H1 (cell line): ENCODE results near the gene PARD3. TPM values are rescaled to one million over a fixed set of nuclear protein-coding genes. Genes with fewer than 3 reads are reported as not detected.

Experiments used
- CTCF ChIA-PET: fragments of 300-600 bp; sonication (Branson Sonifier 250); formaldehyde crosslinking; loops from one replicate; lab custom pipeline; 2021; ENCODE audit not compliant: partially characterized antibody; lab: Charles Lee
- POLR2A ChIA-PET: fragments of 300-600 bp; sonication (Branson Sonifier 250); formaldehyde crosslinking; loops from one replicate; lab custom pipeline; 2021; ENCODE audit warnings: inconsistent platforms; ENCODE audit not compliant: partially characterized antibody; lab: Charles Lee
- DNase-seq, 2 experiments: peaks; one replicate each; pipeline versions ENCODE4 v3.0.0 to v3.0.0-alpha.2; 2010 to 2022; ENCODE audit warnings: low spot score in 2 of 2, low read depth in 1 of 2, mixed read lengths in 1 of 2
- FAIRE-seq: peaks from 2 replicates; lab custom pipeline; 2011; peaks lifted over from hg19 to GRCh38; lab: Jason Lieb, UNC
- H2AFZ ChIP-seq: 2 replicates; pipeline ENCODE4 v1.8.1; 2012; ENCODE audit warnings: low read length, inconsistent platforms
- H2AK5ac ChIP-seq: 2 replicates; pipeline ENCODE4 v1.6.1; 2013; ENCODE audit warnings: low read depth, low read length
- H2BK120ac ChIP-seq: replicated peaks from 2 replicates; pipeline ENCODE3; 2013; ENCODE audit warnings: low read depth, low read length, inconsistent platforms
- H2BK12ac ChIP-seq: 2 replicates; pipeline ENCODE4 v1.6.1; 2013; ENCODE audit warnings: low read depth, low read length
- H2BK15ac ChIP-seq: 2 replicates; pipeline ENCODE4 v1.6.1; 2013; ENCODE audit warnings: low read length
- H2BK20ac ChIP-seq: 2 replicates; pipeline ENCODE4 v1.6.1; 2013; ENCODE audit warnings: low read length
- H2BK5ac ChIP-seq: 2 replicates; pipeline ENCODE4 v1.6.1; 2013; ENCODE audit warnings: low read depth, low read length
- H3K14ac ChIP-seq: 2 replicates; pipeline ENCODE4 v1.6.1; 2013; ENCODE audit warnings: inconsistent platforms; ENCODE audit not compliant: insufficient read length
- H3K18ac ChIP-seq: 2 replicates; pipeline ENCODE4 v1.6.1; 2013; ENCODE audit warnings: low read length; ENCODE audit errors: extremely low read depth
- H3K23ac ChIP-seq: 2 replicates; pipeline ENCODE4 v1.6.1; 2013; ENCODE audit warnings: inconsistent platforms; ENCODE audit not compliant: insufficient read length
- H3K23me2 ChIP-seq: 2 replicates; pipeline ENCODE4 v1.6.1; 2013; ENCODE audit warnings: low read depth, low read length
- H3K27ac ChIP-seq: 2 replicates; pipeline ENCODE4 v1.6.1; 2011; ENCODE audit warnings: low read depth, low read length, inconsistent platforms
- H3K27me3 ChIP-seq, 4 experiments: replicated peaks in 1 of 4; 1 replicate in 1 of 4; 2 replicates in 3 of 4; pipeline versions ENCODE4 v1.6.1 to v1.8.1; 2011 to 2013; ENCODE audit warnings: low read length in 3 of 4, mild to moderate bottlenecking in 3 of 4, inconsistent platforms in 2 of 4, mixed read lengths in 2 of 4, moderate library complexity in 1 of 4; ENCODE audit not compliant: control insufficient read depth in 3 of 4, insufficient read depth in 3 of 4; ENCODE audit errors: extremely low read depth in 1 of 4
- H3K36me3 ChIP-seq, 4 experiments: 2 replicates each; pipeline versions ENCODE4 v1.6.1 to v1.8.1; 2011 to 2013; ENCODE audit warnings: mild to moderate bottlenecking in 4 of 4, low read length in 3 of 4, moderate library complexity in 2 of 4, control low read depth in 1 of 4, inconsistent platforms in 1 of 4; ENCODE audit not compliant: insufficient read depth in 4 of 4, control insufficient read depth in 2 of 4
- H3K4ac ChIP-seq: replicated peaks from 2 replicates; pipeline ENCODE3; 2013; ENCODE audit warnings: low read length, low read depth, mixed read lengths, inconsistent platforms; ENCODE audit not compliant: insufficient read length
- H3K4me1 ChIP-seq, 4 experiments: replicated peaks in 1 of 4; 1 replicate in 1 of 4; 2 replicates in 3 of 4; pipeline versions ENCODE4 v1.6.1 to v1.8.1; 2011 to 2013; ENCODE audit warnings: low read length in 3 of 4, inconsistent platforms in 2 of 4, mixed read lengths in 1 of 4; ENCODE audit not compliant: insufficient read depth in 4 of 4, control insufficient read depth in 3 of 4
- H3K4me2 ChIP-seq, 2 experiments: 2 replicates each; pipeline versions ENCODE4 v1.6.1 to v1.8.1; 2011 to 2013; ENCODE audit warnings: low read depth in 2 of 2, low read length in 2 of 2, control low read depth in 1 of 2, inconsistent platforms in 1 of 2, mild to moderate bottlenecking in 1 of 2; ENCODE audit not compliant: insufficient read depth in 1 of 2
- H3K4me3 ChIP-seq, 4 experiments: fragments of 200-600, 300-600 bp in 1 of 4; sonication (generic), shearing (Covaris generic), sonication (Bioruptor Twin) in 1 of 4; 2 replicates each; pipeline versions ENCODE4 v1.5.1 to v1.8.1; 2011 to 2016; ENCODE audit warnings: low read length in 4 of 4, low read depth in 3 of 4, control low read depth in 2 of 4, inconsistent platforms in 2 of 4, mild to moderate bottlenecking in 2 of 4, mixed read lengths in 1 of 4, moderate library complexity in 1 of 4; ENCODE audit not compliant: insufficient read depth in 2 of 4; ENCODE audit errors: extremely low read depth in 1 of 4
- H3K56ac ChIP-seq: replicated peaks from 2 replicates; pipeline ENCODE3; 2013; ENCODE audit warnings: low read depth, mild to moderate bottlenecking, mixed read lengths, low read length, inconsistent platforms; ENCODE audit not compliant: insufficient read length
- H3K79me1 ChIP-seq: 2 replicates; pipeline ENCODE4 v1.6.1; 2013; ENCODE audit warnings: low read depth, low read length, control low read depth
- H3K79me2 ChIP-seq, 2 experiments: 2 replicates each; pipeline versions ENCODE4 v1.6.1 to v1.8.1; 2012 to 2013; ENCODE audit warnings: low read length in 2 of 2, mild to moderate bottlenecking in 2 of 2, inconsistent platforms in 1 of 2; ENCODE audit not compliant: insufficient read depth in 2 of 2, control insufficient read depth in 1 of 2
- H3K9ac ChIP-seq, 4 experiments: replicated peaks in 1 of 4; 1 replicate in 1 of 4; 2 replicates in 3 of 4; pipeline versions ENCODE4 v1.6.1 to v1.8.1; 2011 to 2013; ENCODE audit warnings: low read depth in 3 of 4, low read length in 3 of 4, control low read depth in 2 of 4, mild to moderate bottlenecking in 2 of 4, moderate library complexity in 2 of 4, inconsistent platforms in 1 of 4; ENCODE audit errors: extremely low read depth in 1 of 4
- H3K9me3 ChIP-seq, 2 experiments: 2 replicates each; pipeline versions ENCODE4 v1.6.1 to v1.8.1; 2012 to 2013; ENCODE audit warnings: mild to moderate bottlenecking in 2 of 2, moderate library complexity in 2 of 2, control low read depth in 1 of 2, inconsistent platforms in 1 of 2, low read depth in 1 of 2, low read length in 1 of 2, mixed read lengths in 1 of 2; ENCODE audit not compliant: insufficient read depth in 2 of 2
- H4K20me1 ChIP-seq, 2 experiments: replicated peaks in 1 of 2; 2 replicates each; pipeline versions ENCODE3 to v1.8.1; 2011 to 2013; ENCODE audit warnings: inconsistent platforms in 2 of 2, low read length in 2 of 2, mild to moderate bottlenecking in 1 of 2; ENCODE audit not compliant: insufficient read depth in 2 of 2, control insufficient read depth in 1 of 2
- H4K5ac ChIP-seq: 2 replicates; pipeline ENCODE4 v1.6.1; 2013; ENCODE audit warnings: low read length, low read depth, mixed read lengths, inconsistent platforms; ENCODE audit not compliant: insufficient read length
- H4K8ac ChIP-seq: 2 replicates; pipeline ENCODE4 v1.8.0; 2013; ENCODE audit warnings: mild to moderate bottlenecking, moderate library complexity, low read length, inconsistent platforms; ENCODE audit not compliant: insufficient read depth; ENCODE audit errors: extremely low read depth
- H4K91ac ChIP-seq: replicated peaks from 2 replicates; pipeline ENCODE3; 2013; ENCODE audit warnings: low read length, mixed read lengths, inconsistent platforms; ENCODE audit not compliant: insufficient read length
- HDAC2 ChIP-seq, 2 experiments: fragments of 300-600 bp in 1 of 2; sonication (generic) in 1 of 2; IDR thresholded peaks; 2 replicates each; pipeline ENCODE4 v1.6.1; 2011 to 2012; ENCODE audit warnings: low read depth in 2 of 2, low read length in 2 of 2, mild to moderate bottlenecking in 2 of 2, moderate library complexity in 2 of 2, borderline replicate concordance in 1 of 2, inconsistent platforms in 1 of 2
- NANOG ChIP-seq: IDR thresholded peaks from 2 replicates; pipeline ENCODE4 v1.6.1; 2011; ENCODE audit warnings: low read length, low read depth, mild to moderate bottlenecking, inconsistent platforms; ENCODE audit not compliant: insufficient read depth, poor library complexity, severe bottlenecking
- RBBP5 ChIP-seq: IDR thresholded peaks from 2 replicates; pipeline ENCODE4 v1.7.1; 2012; ENCODE audit warnings: low read depth, mild to moderate bottlenecking, inconsistent platforms, low read length, moderate library complexity, borderline replicate concordance
- SIRT6 ChIP-seq: IDR thresholded peaks from one replicate; pipeline ENCODE4 v1.7.1; 2012; ENCODE audit warnings: low read length, inconsistent platforms
- WGBS, 2 experiments: shearing (Covaris generic) in 1 of 2; methylation state at CpG; one replicate each; pipeline versions ENCODE4 v1.1.6 to v1.1.7; 2013 to 2015; ENCODE audit warnings: low lambda C conversion rate in 2 of 2, mixed read lengths in 2 of 2, inconsistent platforms in 1 of 2, low coverage in 1 of 2, missing lambda C conversion rate in 1 of 2; ENCODE audit not compliant: insufficient replicate concordance in 2 of 2, insufficient coverage in 1 of 2, insufficient read length in 1 of 2; ENCODE audit errors: extremely low coverage in 1 of 2, missing lambda C conversion rate in 1 of 2; 5-methylcytosine and 5-hydroxymethylcytosine counted together
- polyA plus RNA-seq, 7 experiments: library from polyadenylated mRNA; depleted of rRNA in 3 of 7; stranded (reverse) in 5 of 7; unstranded in 2 of 7; fragments of >200 nt in 5 of 7; fragments of 200-250 nt in 2 of 7; gene quantifications; 1 replicate in 5 of 7; 2 replicates in 1 of 7; 4 replicates in 1 of 7; pipeline versions ENCODE4 v1.2.1 to v1.2.3, GENCODE V29; 2011 to 2013; ENCODE audit warnings: missing spikeins in 2 of 7, mixed read lengths in 2 of 7
- total RNA-seq: library from RNA; stranded (reverse); fragmentation: NEBNext Ultra II Directional; extraction: Animal tissue kit (Norgen Biotek cat#: 25700); gene quantifications from 2 replicates; pipeline ENCODE4 v1.2.1, GENCODE V29; 2021

The PARD3 gene
- total and polyA plus RNA-seq, 2 of the 8 experiments (the other 6 are each of a cell fraction or from before 2014, with no cell fraction given): 19.7 to 49.1 TPM

DNA sequence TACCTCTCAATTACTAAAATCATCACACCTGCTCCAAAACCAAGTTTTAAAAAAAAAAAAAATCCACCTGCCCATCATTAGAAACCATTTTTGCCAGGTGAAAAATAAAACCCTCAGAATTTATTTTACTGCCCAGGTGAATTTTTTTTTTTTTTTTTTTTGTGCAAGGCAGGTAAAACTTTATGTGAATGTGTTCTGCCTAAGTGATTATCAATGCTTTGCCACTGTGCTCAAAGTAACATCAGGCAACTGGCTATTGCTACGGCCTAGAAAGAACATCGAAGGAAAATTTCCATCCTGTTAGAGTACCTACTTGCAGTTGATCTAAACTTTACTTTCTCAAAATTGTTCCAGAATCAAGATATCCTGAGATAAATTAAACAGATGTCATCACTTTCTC, 512.1 kb downstream of the PARD3 start:
- Histone ChIP-seq H3K18ac (no peak overlapping the region), H3K27ac (no peak overlapping the region), H3K23me2 (no peaks in the 10 kb centered on the region; the same call in 1 of the 2 replicates), H4K5ac (no peak overlapping the region), H2BK20ac (no peak overlapping the region), H3K4me2 (no peak overlapping the region), H4K8ac (no peak overlapping the region), H3K36me3 (no peaks in the 10 kb centered on the region), H3K9me3 (no peaks in the 10 kb centered on the region), H2BK5ac (no peak overlapping the region), H3K56ac (no peak overlapping the region), H4K91ac (no peak overlapping the region), H3K79me1 (no peaks in the 10 kb centered on the region), H2BK15ac (no peak overlapping the region), H2BK12ac (no peak overlapping the region), H3K4ac (no peak overlapping the region), H2AFZ (no peak overlapping the region), H3K14ac (no peak overlapping the region), H3K23ac (no peak overlapping the region), H3K9ac (no peak overlapping the region), H3K27me3 (no peaks in the 10 kb centered on the region), H3K79me2 (no peaks in the 10 kb centered on the region), H2BK120ac (no peak overlapping the region), H4K20me1 (no peaks in the 10 kb centered on the region), H3K4me3 (no peak overlapping the region), H3K4me1 (no peaks in the 10 kb centered on the region; a peak in 1 of 7 replicates), H2AK5ac (no peak overlapping the region)
- WGBS, 2 experiments: 98% methylated on average over 2 of the region's 2 CpGs; no CpG with 5 or more reads in 1 of the 2 experiments
- DNase-seq (no peak), FAIRE-seq (no peak)
- ChIA-PET POLR2A (no interaction called here), CTCF (interaction anchor here (0.7 to 1.7 kb wide), 2 partner anchors 53 to 69 kb away, joined by 3 to 5 read pairs; no protein-coding TSS in a partner anchor)
- TF ChIP-seq NANOG (no peak), SIRT6 (no peak), RBBP5 (no peak), HDAC2 (IDR thresholded peaks at IDR 0.05; ENCODE audit: borderline replicate concordance in 1 of 2, low read depth in 2 of 2, low read length in 2 of 2) (no peak)
